Measurements from ENCODE around the gene UST.
"Not testable (repeated sequence)": the region's sequence is repeated elsewhere in the genome, so short reads cannot be mapped to it uniquely, and the experiment has no call there.

UST gene

DNA sequence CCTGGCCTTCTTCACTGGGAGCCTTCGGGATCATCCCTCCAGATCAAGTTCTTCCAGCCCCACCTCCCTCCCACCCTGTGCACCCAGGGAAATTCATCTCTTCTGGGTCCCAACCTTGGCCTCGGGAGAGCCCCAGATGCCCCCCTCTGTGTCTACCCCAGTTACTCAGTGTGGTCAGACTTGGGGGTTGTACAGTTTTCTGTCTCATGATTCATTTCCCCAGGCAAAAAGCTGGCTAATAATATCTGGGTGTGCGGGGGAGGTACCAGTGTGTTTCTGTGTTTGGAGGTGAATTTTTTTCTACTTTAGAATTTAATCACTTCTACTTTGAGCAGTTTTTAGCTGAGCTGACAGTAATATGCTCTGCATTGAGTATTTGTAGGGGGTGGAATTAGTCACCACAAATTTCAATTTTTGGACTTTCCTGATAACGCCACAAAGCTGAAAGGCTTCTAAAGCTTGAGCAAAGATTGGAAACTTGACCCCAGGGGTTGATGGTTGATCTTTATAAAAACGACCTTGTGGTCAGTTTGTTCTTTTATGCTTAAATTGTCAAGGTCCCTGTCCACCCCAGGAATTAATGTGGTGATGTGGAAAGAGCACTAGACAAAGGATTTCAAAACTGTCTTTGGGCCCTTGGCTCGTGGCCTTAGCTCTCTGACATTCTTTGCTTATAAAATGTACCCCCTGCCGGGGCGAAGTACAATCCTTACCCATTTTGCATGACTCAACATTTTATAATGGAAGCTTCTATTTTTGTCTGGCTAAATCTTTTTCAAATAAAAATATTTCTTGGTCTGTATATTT lies 286.0 kb downstream of the UST start:
- in situ Hi-C loops (cut with MboI; ENCODE audit: low sequenced_read_pairs, unreplicated experiment) = loop anchor here (10.0 kb wide), 1 partner anchor 402 kb away; no protein-coding TSS in a partner anchor
- TF ChIP-seq, protein P1, sequence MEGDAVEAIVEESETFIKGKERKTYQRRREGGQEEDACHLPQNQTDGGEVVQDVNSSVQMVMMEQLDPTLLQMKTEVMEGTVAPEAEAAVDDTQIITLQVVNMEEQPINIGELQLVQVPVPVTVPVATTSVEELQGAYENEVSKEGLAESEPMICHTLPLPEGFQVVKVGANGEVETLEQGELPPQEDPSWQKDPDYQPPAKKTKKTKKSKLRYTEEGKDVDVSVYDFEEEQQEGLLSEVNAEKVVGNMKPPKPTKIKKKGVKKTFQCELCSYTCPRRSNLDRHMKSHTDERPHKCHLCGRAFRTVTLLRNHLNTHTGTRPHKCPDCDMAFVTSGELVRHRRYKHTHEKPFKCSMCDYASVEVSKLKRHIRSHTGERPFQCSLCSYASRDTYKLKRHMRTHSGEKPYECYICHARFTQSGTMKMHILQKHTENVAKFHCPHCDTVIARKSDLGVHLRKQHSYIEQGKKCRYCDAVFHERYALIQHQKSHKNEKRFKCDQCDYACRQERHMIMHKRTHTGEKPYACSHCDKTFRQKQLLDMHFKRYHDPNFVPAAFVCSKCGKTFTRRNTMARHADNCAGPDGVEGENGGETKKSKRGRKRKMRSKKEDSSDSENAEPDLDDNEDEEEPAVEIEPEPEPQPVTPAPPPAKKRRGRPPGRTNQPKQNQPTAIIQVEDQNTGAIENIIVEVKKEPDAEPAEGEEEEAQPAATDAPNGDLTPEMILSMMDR (IDR thresholded peaks at IDR 0.05; ENCODE audit: borderline replicate concordance, control extremely low read depth, extremely low read depth, insufficient read depth, missing control alignments) = no peak
- peak; percentile 83 for DNase-seq (ENCODE audit: low spot score)

GRCh38 chr6:149033454-149033853 lies 286.6 kb downstream of the UST start:
- peak; percentile 61 for DNase-seq (ENCODE audit: low spot score)
- in situ Hi-C loops (cut with MboI; ENCODE audit: low sequenced_read_pairs, unreplicated experiment) = loop anchor here (10.0 kb wide), 1 partner anchor 401 kb away; no protein-coding TSS in a partner anchor
- TF ChIP-seq, protein P1 (IDR thresholded peaks at IDR 0.05; ENCODE audit: borderline replicate concordance, control extremely low read depth, extremely low read depth, insufficient read depth, missing control alignments) = no peak

DNA sequence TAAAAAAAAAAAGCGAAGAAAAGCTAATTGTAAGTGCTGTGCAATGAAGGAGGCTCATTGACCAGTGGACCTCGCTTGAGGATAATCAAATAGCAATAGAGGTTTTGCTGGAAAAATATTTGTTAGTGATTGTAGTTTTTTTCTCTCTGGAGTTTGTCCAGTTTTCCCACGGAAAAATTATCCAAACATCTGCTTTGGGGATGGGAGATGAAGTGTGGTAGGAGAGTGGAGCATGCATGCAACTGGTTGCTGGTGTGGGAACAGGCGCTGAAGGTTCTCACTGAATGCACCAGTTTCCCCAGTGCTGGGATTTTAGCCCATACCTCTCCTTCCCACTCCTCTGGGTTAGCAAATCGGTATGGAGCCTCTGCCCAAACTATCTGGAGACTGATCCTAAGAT lies 288.9 kb downstream of the UST start:
- in situ Hi-C loops (cut with MboI; ENCODE audit: low sequenced_read_pairs, unreplicated experiment) = loop anchor here (10.0 kb wide), 1 partner anchor 399 kb away; no protein-coding TSS in a partner anchor

GRCh38 chr6:149037051-149037671 lies 290.3 kb downstream of the UST start:
- in situ Hi-C loops (cut with MboI; ENCODE audit: low sequenced_read_pairs, unreplicated experiment) = loop anchor here (10.0 kb wide), 1 partner anchor 398 kb away; no protein-coding TSS in a partner anchor
- DNase-seq (ENCODE audit: low spot score) = no peak
- TF ChIP-seq, protein P1 (IDR thresholded peaks at IDR 0.05; ENCODE audit: borderline replicate concordance, control extremely low read depth, extremely low read depth, insufficient read depth, missing control alignments) = no peak

More for the DNA sequence above, 288.9 kb downstream of the UST start:
- TF ChIP-seq, protein P1 (IDR thresholded peaks at IDR 0.05; ENCODE audit: borderline replicate concordance, control extremely low read depth, extremely low read depth, insufficient read depth, missing control alignments) = no peak
- DNase-seq (ENCODE audit: low spot score) = no peak

DNA sequence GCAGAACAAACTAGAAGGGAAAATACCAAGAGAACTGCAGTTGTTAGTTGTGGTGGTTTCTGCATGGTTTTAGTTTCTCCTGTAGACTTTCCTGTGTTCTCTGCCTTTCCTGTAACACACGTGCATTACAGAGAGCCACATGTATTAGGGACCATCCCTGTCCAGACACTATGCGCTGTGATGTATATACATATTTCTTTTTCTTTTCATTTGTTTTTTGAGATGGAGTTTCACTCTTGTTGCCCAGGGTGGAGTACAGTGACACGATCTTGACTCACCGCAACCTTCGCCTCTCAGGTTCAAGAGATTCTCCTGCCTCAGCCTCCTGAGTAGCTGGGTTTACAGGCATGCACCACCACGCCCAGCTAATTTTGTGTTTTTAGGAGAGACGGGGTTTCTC lies 292.2 kb downstream of the UST start:
- in situ Hi-C loops (cut with MboI; ENCODE audit: low sequenced_read_pairs, unreplicated experiment) = loop anchor here (10.0 kb wide), 1 partner anchor 396 kb away; no protein-coding TSS in a partner anchor
- not testable (repeated sequence) for DNase-seq (ENCODE audit: low spot score)

DNA sequence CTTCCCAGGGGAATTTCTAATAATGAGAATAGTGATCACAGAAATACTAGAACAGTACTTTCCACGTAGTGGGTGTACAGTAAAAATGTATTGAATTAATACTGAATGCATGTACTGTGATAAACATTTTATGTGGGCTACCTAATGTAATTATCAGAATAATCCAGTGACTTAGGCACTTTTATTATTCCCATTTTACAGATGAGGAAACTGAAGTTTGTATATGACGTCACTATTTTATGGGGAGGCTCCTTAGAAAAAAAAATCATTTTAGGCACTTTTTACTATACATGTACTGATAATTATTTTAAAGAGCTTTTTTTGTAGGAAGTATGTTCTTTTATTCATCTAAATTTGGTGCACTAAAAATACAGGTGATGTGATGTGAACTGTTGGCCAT lies 295.1 kb downstream of the UST start:
- DNase-seq (ENCODE audit: low spot score) = no peak
- TF ChIP-seq, protein P1 (IDR thresholded peaks at IDR 0.05; ENCODE audit: borderline replicate concordance, control extremely low read depth, extremely low read depth, insufficient read depth, missing control alignments) = no peak
- in situ Hi-C loops (cut with MboI; ENCODE audit: low sequenced_read_pairs, unreplicated experiment) = no loop called here
